ENCODE results near the gene UTP25.

DNA sequence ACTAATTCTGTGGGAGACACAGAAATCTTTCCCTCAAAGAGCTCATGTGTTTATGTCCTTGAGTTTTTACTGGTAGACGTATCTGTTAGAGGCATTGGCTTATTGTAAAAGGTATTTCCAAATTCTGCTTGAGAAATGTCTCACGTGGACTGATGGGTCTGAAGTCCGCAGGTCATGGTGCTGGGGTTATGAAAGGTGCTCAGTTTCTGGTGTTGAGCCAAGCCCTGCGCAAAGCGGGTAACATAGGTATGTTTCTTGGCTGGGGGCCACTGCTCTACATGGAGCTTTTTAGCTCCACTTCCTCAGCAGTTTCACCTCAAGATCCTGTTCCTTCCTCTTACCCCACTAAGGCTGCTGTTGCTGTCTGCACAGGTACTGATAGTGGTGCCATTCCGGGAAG, 10.8 kb downstream of the UTP25 start:
- TF ChIP-seq, protein P1, sequence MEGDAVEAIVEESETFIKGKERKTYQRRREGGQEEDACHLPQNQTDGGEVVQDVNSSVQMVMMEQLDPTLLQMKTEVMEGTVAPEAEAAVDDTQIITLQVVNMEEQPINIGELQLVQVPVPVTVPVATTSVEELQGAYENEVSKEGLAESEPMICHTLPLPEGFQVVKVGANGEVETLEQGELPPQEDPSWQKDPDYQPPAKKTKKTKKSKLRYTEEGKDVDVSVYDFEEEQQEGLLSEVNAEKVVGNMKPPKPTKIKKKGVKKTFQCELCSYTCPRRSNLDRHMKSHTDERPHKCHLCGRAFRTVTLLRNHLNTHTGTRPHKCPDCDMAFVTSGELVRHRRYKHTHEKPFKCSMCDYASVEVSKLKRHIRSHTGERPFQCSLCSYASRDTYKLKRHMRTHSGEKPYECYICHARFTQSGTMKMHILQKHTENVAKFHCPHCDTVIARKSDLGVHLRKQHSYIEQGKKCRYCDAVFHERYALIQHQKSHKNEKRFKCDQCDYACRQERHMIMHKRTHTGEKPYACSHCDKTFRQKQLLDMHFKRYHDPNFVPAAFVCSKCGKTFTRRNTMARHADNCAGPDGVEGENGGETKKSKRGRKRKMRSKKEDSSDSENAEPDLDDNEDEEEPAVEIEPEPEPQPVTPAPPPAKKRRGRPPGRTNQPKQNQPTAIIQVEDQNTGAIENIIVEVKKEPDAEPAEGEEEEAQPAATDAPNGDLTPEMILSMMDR (optimal IDR thresholded peaks at IDR 0.05 in 1 of 3, IDR thresholded peaks at IDR 0.05 in 1 of 3, conservative IDR thresholded peaks at IDR 0.05 in 1 of 3; ENCODE audit: extremely low read depth in 1 of 3, insufficient read depth in 2 of 3, low read length in 3 of 3): no peak
- TF ChIP-seq EZH2 (IDR thresholded peaks at IDR 0.05; ENCODE audit: low read length): no peak
